HG03520 (cell line): ENCODE results near the gene SHISA9.
"Not testable (repeated sequence)": the region's sequence is repeated elsewhere in the genome, so short reads cannot be mapped to it uniquely, and the experiment has no call there.

ENCODE experiments used
- ATAC-seq: cut with Tn5 transposase; IDR thresholded peaks from one replicate; pipeline ENCODE4 v1.9.1; 2021; ENCODE audit warnings: mild to moderate bottlenecking, moderate library complexity; ENCODE audit not compliant: unreplicated experiment

Gene SHISA9

DNA sequence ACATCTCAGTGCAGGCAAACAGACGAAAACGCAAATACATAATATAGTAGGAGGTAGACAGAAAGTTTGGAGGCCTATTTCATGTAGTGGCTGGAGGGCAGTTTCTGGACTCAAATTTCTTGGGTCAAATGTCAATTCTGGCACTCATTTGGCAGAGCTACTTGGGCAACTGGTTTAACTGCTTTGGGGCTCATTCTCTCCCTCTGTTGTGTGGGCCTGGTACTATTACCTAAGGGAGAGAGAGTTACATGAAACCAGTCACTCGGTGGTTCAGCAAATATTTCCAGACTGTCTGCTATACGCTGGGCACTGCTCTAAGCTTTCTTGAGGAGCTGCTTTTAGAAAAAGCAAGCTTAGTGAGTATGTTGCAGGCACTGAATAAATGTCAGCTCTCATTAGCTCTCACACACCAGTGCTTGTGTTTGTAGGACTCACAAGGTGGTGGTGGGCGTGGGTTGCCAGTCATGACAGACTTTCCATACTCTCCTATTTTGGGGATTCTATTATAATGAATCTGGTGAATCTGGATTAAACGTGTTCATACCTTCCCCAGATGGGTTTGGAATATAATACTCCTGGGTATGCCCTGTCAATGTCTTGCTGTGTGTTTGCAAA is 1.8 kb upstream of the SHISA9 start:
- ATAC-seq = no peak

GRCh38 chr16:12900156-12900555 is 1.2 kb upstream of the SHISA9 start:
- ATAC-seq = no peak

GRCh38 chr16:12900599-12901203 is 697 bp upstream of the SHISA9 start:
- ATAC-seq = no peak

DNA sequence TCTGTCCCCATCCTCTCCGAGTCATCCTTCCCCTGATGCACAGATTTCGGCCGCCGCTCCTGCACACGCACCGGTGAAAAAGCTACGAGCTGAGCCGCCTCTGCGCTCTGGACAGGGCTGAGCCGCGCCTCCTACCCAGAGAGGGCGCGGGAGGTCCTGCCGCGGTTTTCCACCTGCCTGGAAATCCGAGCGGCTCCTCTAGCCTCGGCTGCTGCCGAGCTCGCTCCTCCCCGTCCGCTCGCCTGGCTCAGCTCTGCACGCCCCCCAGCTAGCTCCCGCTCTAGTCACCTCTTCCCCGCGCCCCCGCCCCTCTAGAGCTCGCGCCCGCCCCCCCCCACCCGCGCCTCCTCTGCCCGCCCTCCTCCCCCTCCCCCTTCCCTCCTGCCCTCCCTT is 198 bp upstream of the SHISA9 start:
- ATAC-seq = no peak

- no peak for ATAC-seq
These were observed 1.3 kb downstream of the SHISA9 start for GRCh38 chr16:12902511-12903372.

DNA sequence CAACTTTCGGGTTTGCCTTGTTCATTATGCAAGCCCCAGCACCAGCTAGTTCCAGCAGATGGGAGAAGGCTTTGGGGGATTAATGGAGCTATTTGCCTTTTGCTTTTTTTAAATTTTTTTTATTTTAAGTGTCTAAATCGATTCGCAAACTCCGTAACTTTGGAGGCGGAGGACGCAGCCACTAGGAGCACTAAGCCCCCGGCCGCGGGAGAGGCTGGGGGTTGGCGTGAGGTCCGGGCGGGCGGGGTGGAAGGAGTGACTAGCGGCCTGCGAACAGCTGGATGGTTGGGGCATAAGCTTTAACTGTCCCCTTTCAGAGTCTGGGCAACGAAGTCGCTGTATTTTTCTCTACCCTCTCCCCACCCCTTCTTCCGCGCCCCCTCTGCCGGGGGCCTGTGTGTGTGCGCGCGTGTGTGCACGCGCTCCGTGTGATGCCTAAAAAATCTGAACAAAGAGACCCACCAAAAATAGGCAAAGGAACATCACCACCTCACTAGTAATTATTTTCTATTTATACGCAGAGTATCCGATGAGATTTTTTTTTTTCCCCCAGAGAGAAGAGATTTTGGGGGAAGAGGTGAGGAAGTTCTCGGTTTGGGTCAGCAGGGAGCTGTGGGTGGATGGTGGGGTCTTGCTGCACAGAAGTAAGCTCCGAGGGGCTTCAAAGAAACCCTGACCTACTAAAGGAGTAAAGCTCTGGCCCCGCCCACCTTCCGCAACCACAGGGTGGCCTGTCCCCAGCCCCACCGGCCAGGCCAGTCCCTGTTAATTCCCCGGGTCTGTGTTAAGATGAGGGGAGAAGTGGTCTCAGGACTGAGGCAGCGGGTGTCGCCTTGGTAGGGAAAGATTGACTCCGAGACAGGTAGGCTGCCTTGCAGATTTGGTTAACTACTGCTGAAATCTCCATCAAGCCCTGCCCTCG is 2.3 kb downstream of the SHISA9 start:
- no peak for ATAC-seq

DNA sequence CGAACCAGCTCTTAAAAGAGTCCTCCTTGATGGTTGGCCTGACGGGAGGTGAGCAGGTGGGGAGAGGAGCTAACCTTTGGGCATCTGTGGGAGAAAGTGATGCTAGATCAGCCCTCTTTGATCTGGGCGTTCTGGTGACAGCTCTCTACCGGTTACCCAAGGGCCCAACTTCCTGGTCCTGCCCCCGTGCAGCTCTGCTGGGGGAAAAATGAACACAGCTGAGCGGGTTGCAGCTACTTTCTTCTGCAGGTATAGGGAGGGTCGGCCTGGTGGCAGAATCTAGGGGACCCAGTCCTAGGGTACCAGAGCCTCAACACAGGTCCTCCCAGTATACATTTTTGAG is 2.9 kb downstream of the SHISA9 start:
- no peak for ATAC-seq

DNA sequence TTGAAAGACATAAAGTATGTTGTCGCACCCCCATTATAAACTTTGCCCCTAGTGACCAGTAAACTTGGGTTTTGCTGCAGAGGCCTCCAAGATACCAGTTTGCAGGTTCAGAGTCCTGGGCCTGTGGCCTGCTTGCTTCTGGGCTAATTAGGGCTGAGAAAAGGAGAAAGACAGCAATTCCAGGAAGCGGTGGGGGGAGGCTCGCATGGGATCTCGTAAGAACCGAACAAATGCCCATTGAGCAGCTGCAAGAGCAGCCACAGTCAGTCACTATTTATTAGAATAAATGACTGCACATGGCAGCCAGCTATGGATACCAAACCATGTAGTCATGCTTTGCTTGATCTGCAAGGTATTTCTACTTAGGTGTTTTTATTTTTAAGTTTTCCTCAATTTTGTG is 4.9 kb downstream of the SHISA9 start:
- ATAC-seq = no peak

DNA sequence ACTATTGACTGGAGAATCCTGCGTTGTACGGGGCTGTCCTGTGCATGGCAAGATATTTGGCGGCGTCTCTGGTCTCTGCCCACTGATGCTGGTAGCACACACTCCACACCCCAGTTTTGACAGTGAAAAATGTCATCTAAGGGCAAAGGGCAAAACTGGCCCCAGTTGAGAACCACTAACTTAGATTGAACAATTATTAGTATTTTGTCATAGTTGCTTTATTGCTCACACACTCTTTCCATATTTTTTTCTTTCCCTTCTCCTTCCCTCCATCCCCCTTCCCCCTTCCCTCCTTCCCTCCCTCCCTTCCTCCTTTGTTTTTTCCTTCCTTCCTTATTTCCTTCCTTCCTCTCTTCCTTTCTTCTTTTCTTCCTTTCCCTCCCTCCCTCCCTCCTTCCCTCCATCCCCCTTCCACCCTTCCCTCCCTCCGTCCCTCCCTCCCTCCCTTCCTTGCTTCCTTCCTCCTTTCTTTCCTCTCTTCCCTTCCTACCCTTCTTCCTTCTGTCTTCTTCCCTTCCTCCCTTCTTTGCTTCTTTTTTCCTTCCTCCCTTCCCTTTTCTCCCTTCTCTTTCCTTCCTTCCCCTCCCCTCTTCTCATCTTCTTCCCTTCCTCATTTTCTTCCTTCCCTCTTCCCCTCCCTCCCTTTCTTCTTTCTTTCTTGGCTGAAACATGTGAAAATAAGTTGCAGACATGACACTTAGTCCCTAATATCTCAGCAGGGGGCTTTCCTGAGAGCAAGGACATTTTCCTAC is 5.5 kb downstream of the SHISA9 start:
- ATAC-seq = no peak

DNA sequence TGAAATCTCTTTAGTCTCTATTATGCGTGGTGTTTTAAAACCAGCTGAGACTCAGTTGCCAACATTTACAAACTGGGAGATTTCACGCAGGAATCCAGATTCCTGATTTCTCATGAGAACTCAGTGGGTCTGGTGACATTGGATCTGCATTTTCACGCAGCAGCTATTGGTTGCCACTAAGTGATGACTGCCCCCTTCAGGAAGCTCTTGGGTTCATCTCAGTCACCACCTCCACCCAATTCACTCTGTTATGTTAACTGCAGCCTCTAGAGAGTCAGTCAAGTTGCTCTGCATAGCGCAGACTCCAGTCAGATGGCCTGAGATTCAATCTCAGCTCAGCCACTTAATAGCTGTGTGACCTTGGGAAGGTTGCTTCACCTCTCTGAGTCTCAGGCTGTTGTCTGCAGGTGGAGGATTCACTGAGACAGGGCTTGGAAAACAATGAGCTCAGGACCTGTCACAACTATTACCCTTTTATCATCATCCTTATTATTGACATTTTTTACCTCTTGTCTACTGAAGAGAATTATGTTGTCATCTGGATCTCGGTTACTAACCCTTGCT is 6.4 kb downstream of the SHISA9 start:
- no peak for ATAC-seq

DNA sequence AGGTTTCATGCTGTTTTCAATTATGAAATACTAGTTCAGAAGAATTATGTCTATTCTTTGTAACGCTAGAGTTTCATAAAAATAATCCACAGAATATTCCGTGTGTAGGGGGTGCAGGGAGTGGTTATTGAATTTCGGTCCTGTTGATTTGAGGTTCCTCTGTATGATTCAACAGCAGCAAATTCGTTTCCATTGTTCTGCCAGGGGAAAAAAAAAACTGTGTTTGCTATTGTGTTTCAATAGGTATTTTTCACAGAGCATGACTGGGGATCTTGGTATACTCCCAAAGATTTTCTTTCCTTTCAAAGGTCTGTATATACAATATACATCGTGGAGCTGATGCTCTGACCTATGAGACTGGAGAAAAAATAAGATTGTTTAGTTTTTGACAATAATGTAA is 15.8 kb downstream of the SHISA9 start:
- ATAC-seq = no peak

DNA sequence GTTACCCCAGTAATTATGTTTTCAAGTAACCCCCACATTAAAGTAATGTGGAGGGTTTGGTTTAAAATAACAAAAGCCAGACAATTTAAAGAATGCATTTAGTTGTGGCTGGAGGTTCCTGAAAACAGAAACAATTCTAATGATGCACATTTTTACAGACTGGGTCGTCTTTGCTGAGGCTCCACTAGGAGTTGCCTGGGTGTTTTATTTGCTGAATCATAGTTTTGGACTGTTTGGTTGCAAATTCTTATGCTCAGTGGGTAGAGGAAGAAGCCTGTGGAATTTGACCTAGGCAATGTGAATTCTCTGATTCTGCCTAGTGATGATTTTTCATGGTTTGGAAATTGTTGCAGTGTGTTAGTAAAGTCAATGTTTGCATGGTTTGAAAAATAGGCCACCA is 16.3 kb downstream of the SHISA9 start:
- no peak for ATAC-seq

GRCh38 chr16:12920739-12921138 is 19.3 kb downstream of the SHISA9 start:
- no peak for ATAC-seq

DNA sequence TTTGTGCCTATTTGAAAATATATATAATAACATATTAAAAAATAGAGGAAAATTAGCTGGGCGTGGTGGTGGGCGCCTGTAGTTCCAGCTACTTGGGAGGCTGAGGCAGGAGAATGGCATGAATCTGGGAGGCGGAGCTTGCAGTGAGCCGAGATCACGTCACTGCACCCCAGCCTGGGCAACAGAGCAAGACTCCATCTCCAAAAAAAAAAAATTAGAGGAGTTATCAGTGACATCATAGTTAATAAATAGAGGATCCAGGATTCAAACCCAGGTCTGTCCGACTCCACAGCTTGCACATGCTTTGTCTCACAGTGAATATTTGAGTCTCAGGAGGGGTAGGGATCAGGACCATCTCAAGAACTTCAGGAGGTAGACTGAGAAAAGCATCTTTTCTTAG is 22.2 kb downstream of the SHISA9 start:
- not testable (repeated sequence) for ATAC-seq

DNA sequence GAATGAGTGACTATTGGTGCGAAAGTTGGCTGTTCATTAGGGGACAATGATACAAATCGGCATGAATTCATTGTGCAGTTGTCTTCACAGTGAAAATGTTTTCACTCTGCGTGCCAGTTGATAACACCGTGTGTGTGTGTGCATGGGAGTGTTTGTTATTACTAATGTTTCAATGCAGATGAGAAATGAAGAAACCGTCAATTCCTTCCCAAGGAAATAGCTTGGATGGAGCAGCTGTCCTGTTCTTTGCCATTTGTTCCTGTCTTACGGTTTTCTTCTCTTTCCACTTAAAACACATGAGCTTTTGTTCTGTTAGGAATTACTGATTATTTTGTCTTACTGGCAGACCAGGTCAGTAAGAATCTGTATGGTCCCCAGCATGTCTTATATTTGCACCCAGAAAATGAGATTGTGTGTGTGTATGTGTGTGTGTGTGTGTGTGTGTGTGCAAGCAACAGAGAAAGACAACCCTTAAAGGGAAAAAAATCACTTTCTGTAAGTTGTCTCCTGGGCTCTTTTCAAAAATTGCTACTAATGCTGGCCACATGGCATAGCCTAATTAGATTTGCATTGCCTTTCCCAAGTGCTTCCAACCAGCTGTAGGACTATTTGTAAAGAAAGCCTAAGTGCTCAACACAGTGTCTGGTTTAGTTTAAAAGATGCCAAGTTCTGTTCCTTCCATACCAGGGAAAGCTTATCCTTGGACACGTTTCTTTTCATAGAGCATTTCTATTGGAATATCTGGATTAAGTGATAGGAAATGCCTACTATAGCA is 23.8 kb downstream of the SHISA9 start:
- ATAC-seq = no peak

GRCh38 chr16:12927591-12927990 is 26.2 kb downstream of the SHISA9 start:
- ATAC-seq = no peak

DNA sequence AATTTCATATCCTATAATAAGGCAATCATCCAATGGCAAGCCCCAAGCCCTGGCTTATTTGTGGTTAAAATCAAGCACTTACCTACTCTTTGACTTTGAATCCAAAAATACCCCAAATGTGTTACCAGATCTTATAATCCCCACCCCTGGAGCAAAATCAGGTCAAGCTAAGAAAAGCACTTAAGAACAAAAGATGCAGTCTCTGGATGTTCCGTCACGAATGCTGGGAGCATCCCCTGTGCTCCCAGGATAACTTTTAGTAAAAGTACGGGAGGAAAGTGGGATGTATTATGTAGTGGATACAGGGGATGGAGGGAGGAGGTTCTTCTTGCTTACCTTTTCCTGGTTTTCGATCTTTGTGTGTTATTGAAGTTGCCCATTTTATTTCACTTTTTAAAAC is 29.5 kb downstream of the SHISA9 start:
- no peak for ATAC-seq

- no peak for ATAC-seq
These were observed 35.0 kb downstream of the SHISA9 start for GRCh38 chr16:12936391-12936790.

DNA sequence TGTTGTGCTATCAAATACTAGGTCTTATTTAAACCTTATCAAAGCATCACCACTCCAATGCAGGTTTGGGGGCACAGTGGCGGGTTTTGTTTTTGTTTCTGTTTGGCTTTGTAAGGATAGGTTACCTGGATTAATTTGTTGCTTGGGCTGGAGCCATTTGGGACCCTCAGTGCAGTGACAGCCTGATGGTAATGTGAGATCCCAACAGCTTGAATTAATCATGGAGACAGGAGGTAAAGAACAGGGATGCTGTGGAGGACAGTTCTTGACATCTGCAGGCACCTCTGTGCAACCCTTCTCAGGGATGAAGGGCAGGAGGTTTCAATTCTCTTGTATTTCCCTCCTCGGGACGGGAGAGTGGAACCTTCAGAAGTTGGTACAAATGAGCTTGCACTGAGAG is 40.5 kb downstream of the SHISA9 start:
- no peak for ATAC-seq
